ENCODE data around the gene PRX. TPM values are rescaled to one million over a fixed set of nuclear protein-coding genes. Genes with fewer than 3 reads are reported as not detected.

Gene PRX
- total RNA-seq, 6 experiments from 2014 or later: 0.86 to 1.5 (median 0.94) TPM

- Mint-ChIP-seq H3K36me3 (ENCODE audit: low read depth) (peaks cover 15% of the 10 kb centered on the region), H3K27me3 (ENCODE audit: insufficient read depth) (peaks cover 8% of the 10 kb centered on the region), H3K4me1 (ENCODE audit: low read depth) (peaks cover 27% of the 10 kb centered on the region), H3K9me3 (no peaks in the 10 kb centered on the region), H3K4me3 (peak overlapping the region; percentile 82), H3K27ac (peak overlapping the region; percentile 91)
- TF ChIP-seq, protein P1, sequence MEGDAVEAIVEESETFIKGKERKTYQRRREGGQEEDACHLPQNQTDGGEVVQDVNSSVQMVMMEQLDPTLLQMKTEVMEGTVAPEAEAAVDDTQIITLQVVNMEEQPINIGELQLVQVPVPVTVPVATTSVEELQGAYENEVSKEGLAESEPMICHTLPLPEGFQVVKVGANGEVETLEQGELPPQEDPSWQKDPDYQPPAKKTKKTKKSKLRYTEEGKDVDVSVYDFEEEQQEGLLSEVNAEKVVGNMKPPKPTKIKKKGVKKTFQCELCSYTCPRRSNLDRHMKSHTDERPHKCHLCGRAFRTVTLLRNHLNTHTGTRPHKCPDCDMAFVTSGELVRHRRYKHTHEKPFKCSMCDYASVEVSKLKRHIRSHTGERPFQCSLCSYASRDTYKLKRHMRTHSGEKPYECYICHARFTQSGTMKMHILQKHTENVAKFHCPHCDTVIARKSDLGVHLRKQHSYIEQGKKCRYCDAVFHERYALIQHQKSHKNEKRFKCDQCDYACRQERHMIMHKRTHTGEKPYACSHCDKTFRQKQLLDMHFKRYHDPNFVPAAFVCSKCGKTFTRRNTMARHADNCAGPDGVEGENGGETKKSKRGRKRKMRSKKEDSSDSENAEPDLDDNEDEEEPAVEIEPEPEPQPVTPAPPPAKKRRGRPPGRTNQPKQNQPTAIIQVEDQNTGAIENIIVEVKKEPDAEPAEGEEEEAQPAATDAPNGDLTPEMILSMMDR (IDR thresholded peaks at IDR 0.05): peak; percentile 96
- DNase-seq: peak; percentile 86
Measured at GRCh38 chr19:40420766-40421765, 7.9 kb upstream of the PRX start.

- Mint-ChIP-seq H3K36me3 (ENCODE audit: low read depth) (peaks cover 15% of the 10 kb centered on the region), H3K4me3 (peak overlapping the region; percentile 82), H3K9me3 (no peaks in the 10 kb centered on the region), H3K4me1 (ENCODE audit: low read depth) (peaks cover 27% of the 10 kb centered on the region), H3K27ac (peak overlapping the region; percentile 91), H3K27me3 (ENCODE audit: insufficient read depth) (peaks cover 6% of the 10 kb centered on the region)
- TF ChIP-seq, protein P1 (IDR thresholded peaks at IDR 0.05): no peak
- DNase-seq: no peak
Measured at GRCh38 chr19:40420451-40420765, 7.2 kb upstream of the PRX start.

DNA sequence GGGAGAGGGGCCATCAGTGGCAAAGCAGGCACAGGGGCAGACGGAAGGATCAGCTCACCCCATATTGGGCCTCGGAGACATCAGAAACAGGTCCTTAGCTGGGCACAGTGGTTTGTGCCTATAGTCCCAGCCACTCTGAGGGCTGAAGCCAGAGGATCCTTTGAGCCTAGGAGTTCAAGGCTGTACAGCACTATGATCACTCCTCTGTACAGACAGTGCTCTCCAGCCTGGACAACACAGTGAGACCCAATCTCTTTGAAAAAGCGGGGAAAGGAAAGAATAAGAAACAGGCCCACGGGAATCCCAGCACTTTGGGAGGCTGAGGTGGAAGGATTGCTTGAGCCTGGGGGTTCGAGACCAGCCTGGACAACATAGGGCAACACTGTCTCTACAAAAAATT is 6.6 kb upstream of the PRX start:
- Mint-ChIP-seq H3K9me3 (no peaks in the 10 kb centered on the region), H3K4me3 (peak overlapping the region; percentile 33), H3K4me1 (ENCODE audit: low read depth) (peaks cover 27% of the 10 kb centered on the region), H3K36me3 (ENCODE audit: low read depth) (peaks cover 13% of the 10 kb centered on the region), H3K27ac (no peak overlapping the region), H3K27me3 (ENCODE audit: insufficient read depth) (peaks cover 4% of the 10 kb centered on the region)
- TF ChIP-seq, protein P1 (IDR thresholded peaks at IDR 0.05): no peak
- no peak for DNase-seq

DNA sequence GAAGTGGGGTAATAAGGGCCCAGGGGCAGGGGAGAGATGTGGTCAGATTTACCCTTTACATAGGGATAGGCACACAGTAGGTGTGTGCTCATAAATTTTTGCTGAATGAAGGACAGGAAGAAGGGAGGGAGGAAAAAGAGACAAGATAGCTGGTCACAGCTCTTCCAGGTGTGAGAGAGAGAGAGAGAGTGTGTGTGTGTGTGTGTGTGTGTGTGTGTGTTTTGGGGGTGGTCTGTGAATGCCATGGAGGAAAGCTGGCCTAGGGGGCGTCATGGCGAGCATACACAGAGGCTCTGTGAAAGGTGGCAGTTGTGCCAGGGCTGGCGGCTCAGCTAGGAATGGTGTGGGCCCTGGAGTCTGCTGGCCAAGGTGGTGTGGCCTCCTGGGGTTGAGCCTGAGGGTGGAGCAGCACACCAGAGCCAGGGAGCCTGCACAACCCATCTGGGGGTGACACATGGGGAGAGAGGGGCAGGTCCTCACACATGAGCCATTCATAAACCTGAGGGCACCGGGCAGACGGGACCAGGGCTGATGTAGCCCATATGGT is 6.0 kb upstream of the PRX start:
- Mint-ChIP-seq H3K9me3 (no peaks in the 10 kb centered on the region), H3K4me1 (ENCODE audit: low read depth) (peaks cover 25% of the 10 kb centered on the region), H3K27ac (no peak overlapping the region), H3K27me3 (ENCODE audit: insufficient read depth) (peaks cover 4% of the 10 kb centered on the region), H3K36me3 (ENCODE audit: low read depth) (peaks cover 6% of the 10 kb centered on the region; the same call in 1 of the 2 replicates), H3K4me3 (no peak overlapping the region)
- TF ChIP-seq, protein P1 (IDR thresholded peaks at IDR 0.05): no peak
- DNase-seq: no peak

- TF ChIP-seq, protein P1 (IDR thresholded peaks at IDR 0.05): no peak
- no peak for DNase-seq
- Mint-ChIP-seq H3K27ac (no peak overlapping the region), H3K4me3 (no peak overlapping the region), H3K9me3 (no peaks in the 10 kb centered on the region), H3K4me1 (ENCODE audit: low read depth) (peaks cover 21% of the 10 kb centered on the region), H3K27me3 (ENCODE audit: insufficient read depth) (peaks cover 4% of the 10 kb centered on the region), H3K36me3 (ENCODE audit: low read depth) (0 out of 2 replicates have a peak, but pooled peaks cover 4% of the 10 kb centered on the region)
Measured at GRCh38 chr19:40418040-40418439, 4.9 kb upstream of the PRX start.

Data from HFFc6 (cell line).